HEK293 (cell line): ENCODE results near the gene PFDN1.

Experiments
- AEBP2 ChIP-seq: fragments of 450-650 bp; formaldehyde crosslinking; IDR thresholded peaks from 2 replicates; pipeline ENCODE4 v1.5.1; 2016; ENCODE audit warnings: missing biosample characterization, missing genetic modification characterization, borderline replicate concordance
- GLIS1 ChIP-seq: fragments of 450-650 bp; formaldehyde crosslinking; IDR thresholded peaks from 2 replicates; pipeline ENCODE4 v1.5.1; 2016; ENCODE audit warnings: missing biosample characterization, missing genetic modification characterization
- MEIS1 ChIP-seq: sonication (generic); formaldehyde crosslinking; IDR thresholded peaks from 2 replicates; pipeline ENCODE4 v1.8.1; 2022; ENCODE audit warnings: missing genetic modification reagents, mild to moderate bottlenecking, borderline replicate concordance
- MYNN ChIP-seq: fragments of 450-650 bp; formaldehyde crosslinking; IDR thresholded peaks from 2 replicates; pipeline ENCODE4 v1.5.1; 2016; ENCODE audit warnings: missing biosample characterization, missing genetic modification characterization, borderline replicate concordance
- PBX3 ChIP-seq: sonication (generic); formaldehyde crosslinking; IDR thresholded peaks from 2 replicates; pipeline ENCODE4 v1.8.1; 2022; ENCODE audit warnings: mild to moderate bottlenecking, moderate library complexity, missing genetic modification reagents
- PRDM4 ChIP-seq: fragments of 450-650 bp; formaldehyde crosslinking; IDR thresholded peaks from 2 replicates; pipeline ENCODE4 v1.5.1; 2017; ENCODE audit warnings: missing biosample characterization, missing genetic modification characterization
- RBAK ChIP-seq: fragments of 450-650 bp; formaldehyde crosslinking; IDR thresholded peaks from 2 replicates; pipeline ENCODE4 v1.5.1; 2016; ENCODE audit warnings: missing biosample characterization, missing genetic modification characterization
- YY1 ChIP-seq: fragments of 450-650 bp; formaldehyde crosslinking; IDR thresholded peaks from 2 replicates; pipeline ENCODE4 v1.5.1; 2018; ENCODE audit warnings: missing biosample characterization, missing genetic modification characterization
- ZFP37 ChIP-seq: fragments of 450-650 bp; formaldehyde crosslinking; IDR thresholded peaks from 2 replicates; pipeline ENCODE4 v1.5.1; 2016; ENCODE audit warnings: missing biosample characterization, missing genetic modification characterization
- ZNF184 ChIP-seq: fragments of 450-650 bp; IDR thresholded peaks from 2 replicates; pipeline ENCODE4 v1.5.1; 2018; ENCODE audit warnings: missing biosample characterization, mild to moderate bottlenecking, missing genetic modification characterization
- ZNF311 ChIP-seq: fragments of 450-650 bp; formaldehyde crosslinking; IDR thresholded peaks from 2 replicates; pipeline ENCODE4 v1.5.1; 2017; ENCODE audit warnings: missing biosample characterization, missing genetic modification characterization, borderline replicate concordance
- ZNF335 ChIP-seq: fragments of 450-650 bp; formaldehyde crosslinking; conservative IDR thresholded peaks from 2 replicates; pipeline ENCODE4 v1.5.1; 2016; ENCODE audit warnings: missing biosample characterization, missing genetic modification characterization
- ZNF341 ChIP-seq: fragments of 450-650 bp; formaldehyde crosslinking; IDR thresholded peaks from 2 replicates; pipeline ENCODE4; 2016; ENCODE audit warnings: low read depth, missing biosample characterization, missing genetic modification characterization
- ZNF433 ChIP-seq: fragments of 450-650 bp; formaldehyde crosslinking; IDR thresholded peaks from 2 replicates; pipeline ENCODE4 v1.5.1; 2016; ENCODE audit warnings: missing biosample characterization, missing genetic modification characterization, low read depth
- ZNF48 ChIP-seq: fragments of 450-650 bp; formaldehyde crosslinking; IDR thresholded peaks from 2 replicates; pipeline ENCODE4 v1.5.1; 2016; ENCODE audit warnings: missing biosample characterization, missing genetic modification characterization
- ZNF514 ChIP-seq: fragments of 450-650 bp; formaldehyde crosslinking; IDR thresholded peaks from 2 replicates; pipeline ENCODE4 v1.5.1; 2016; ENCODE audit warnings: missing biosample characterization, missing genetic modification characterization
- ZNF518A ChIP-seq: fragments of 450-650 bp; formaldehyde crosslinking; conservative IDR thresholded peaks from 2 replicates; pipeline ENCODE4 v1.5.1; 2016; ENCODE audit warnings: low read depth, missing biosample characterization, missing genetic modification characterization
- ZNF571 ChIP-seq: fragments of 450-650 bp; formaldehyde crosslinking; IDR thresholded peaks from 2 replicates; pipeline ENCODE4 v1.5.0; 2017; ENCODE audit warnings: missing biosample characterization, missing genetic modification characterization
- ZNF600 ChIP-seq: fragments of 450-650 bp; formaldehyde crosslinking; IDR thresholded peaks from 2 replicates; pipeline ENCODE4 v1.5.1; 2016; ENCODE audit warnings: missing biosample characterization, missing genetic modification characterization
- ZNF654 ChIP-seq: fragments of 450-650 bp; formaldehyde crosslinking; IDR thresholded peaks from 2 replicates; pipeline ENCODE4 v1.5.1; 2016; ENCODE audit warnings: low read depth, missing biosample characterization, missing genetic modification characterization
- ZNF692 ChIP-seq: fragments of 450-650 bp; formaldehyde crosslinking; IDR thresholded peaks from 2 replicates; pipeline ENCODE4 v1.5.1; 2016; ENCODE audit warnings: missing biosample characterization, missing genetic modification characterization
- ZNF76 ChIP-seq: fragments of 450-650 bp; formaldehyde crosslinking; IDR thresholded peaks from 2 replicates; pipeline ENCODE4; 2016; ENCODE audit warnings: low read depth, missing biosample characterization, missing genetic modification characterization, borderline replicate concordance
- ZNF792 ChIP-seq: fragments of 450-650 bp; formaldehyde crosslinking; IDR thresholded peaks from 2 replicates; pipeline ENCODE4 v1.5.1; 2016; ENCODE audit warnings: missing biosample characterization, missing genetic modification characterization
- TF ChIP-seq, protein P1 (sequence below): fragments of 450-650 bp; formaldehyde crosslinking; IDR thresholded peaks from 2 replicates; pipeline ENCODE4 v1.5.1; 2017; ENCODE audit warnings: missing biosample characterization, mild to moderate bottlenecking, missing genetic modification characterization, moderate library complexity
- TF ChIP-seq, protein P2 (sequence below): fragments of 450-650 bp; formaldehyde crosslinking; optimal IDR thresholded peaks from 2 replicates; pipeline ENCODE3; 2016; ENCODE audit warnings: missing biosample characterization, mild to moderate bottlenecking, missing genetic modification characterization

Gene PFDN1

GRCh38 chr5:140344683-140345423 lies 42.0 kb upstream of the PFDN1 start (continued):
- TF ChIP-seq ZNF654 (tag by site-specific recombination) = no peak
- TF ChIP-seq ZFP37 (tag by site-specific recombination) = no peak
- TF ChIP-seq ZNF571 (tag by site-specific recombination) = no peak
- TF ChIP-seq ZNF335 (tag by site-specific recombination) = no peak
- TF ChIP-seq ZNF48 = no peak
- TF ChIP-seq, protein P1, sequence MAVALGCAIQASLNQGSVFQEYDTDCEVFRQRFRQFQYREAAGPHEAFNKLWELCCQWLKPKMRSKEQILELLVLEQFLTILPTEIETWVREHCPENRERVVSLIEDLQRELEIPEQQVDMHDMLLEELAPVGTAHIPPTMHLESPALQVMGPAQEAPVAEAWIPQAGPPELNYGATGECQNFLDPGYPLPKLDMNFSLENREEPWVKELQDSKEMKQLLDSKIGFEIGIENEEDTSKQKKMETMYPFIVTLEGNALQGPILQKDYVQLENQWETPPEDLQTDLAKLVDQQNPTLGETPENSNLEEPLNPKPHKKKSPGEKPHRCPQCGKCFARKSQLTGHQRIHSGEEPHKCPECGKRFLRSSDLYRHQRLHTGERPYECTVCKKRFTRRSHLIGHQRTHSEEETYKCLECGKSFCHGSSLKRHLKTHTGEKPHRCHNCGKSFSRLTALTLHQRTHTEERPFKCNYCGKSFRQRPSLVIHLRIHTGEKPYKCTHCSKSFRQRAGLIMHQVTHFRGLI (tag by site-specific recombination) = no peak
- no peak for TF ChIP-seq ZNF311 (tag by site-specific recombination)
- TF ChIP-seq MEIS1 (CRISPR knock-in tag) = no peak
- TF ChIP-seq GLIS1 (tag by site-specific recombination) = peak; percentile 74
- no peak for TF ChIP-seq ZNF792
- 0 out of 2 replicates have a peak, but pooled peaks have one; percentile 10 for TF ChIP-seq ZNF341 (tag by site-specific recombination)
- peak; percentile 45 for TF ChIP-seq ZNF600
- TF ChIP-seq MYNN (tag by site-specific recombination) = no peak
- TF ChIP-seq ZNF692 (tag by site-specific recombination) = no peak
- TF ChIP-seq ZNF518A = no peak
- no peak for TF ChIP-seq ZNF433 (tag by site-specific recombination)
- no peak for TF ChIP-seq ZNF76 (tag by site-specific recombination)
- no peak for TF ChIP-seq RBAK
- TF ChIP-seq PRDM4 (tag by site-specific recombination) = no peak
- TF ChIP-seq YY1 (tag by site-specific recombination) = no peak
- TF ChIP-seq, protein P2, sequence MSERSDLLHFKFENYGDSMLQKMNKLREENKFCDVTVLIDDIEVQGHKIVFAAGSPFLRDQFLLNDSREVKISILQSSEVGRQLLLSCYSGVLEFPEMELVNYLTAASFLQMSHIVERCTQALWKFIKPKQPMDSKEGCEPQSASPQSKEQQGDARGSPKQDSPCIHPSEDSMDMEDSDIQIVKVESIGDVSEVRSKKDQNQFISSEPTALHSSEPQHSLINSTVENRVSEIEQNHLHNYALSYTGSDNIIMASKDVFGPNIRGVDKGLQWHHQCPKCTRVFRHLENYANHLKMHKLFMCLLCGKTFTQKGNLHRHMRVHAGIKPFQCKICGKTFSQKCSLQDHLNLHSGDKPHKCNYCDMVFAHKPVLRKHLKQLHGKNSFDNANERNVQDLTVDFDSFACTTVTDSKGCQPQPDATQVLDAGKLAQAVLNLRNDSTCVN (tag by site-specific recombination) = peak; percentile 6
- TF ChIP-seq ZNF184 = no peak
- no peak for TF ChIP-seq AEBP2 (tag by site-specific recombination)
- no peak for TF ChIP-seq ZNF514
- TF ChIP-seq PBX3 (CRISPR knock-in tag) = no peak
